GM12878 (cell line): Measurements from ENCODE around the gene YJU2. TPM values are rescaled to one million over a fixed set of nuclear protein-coding genes. Genes with fewer than 3 reads are reported as not detected.

ENCODE experiments used
- ATAC-seq: fragments of 200-7000 bp; cut with Tn5 transposase; 3 replicates; pipeline ENCODE4 v1.9.1; 2020; ENCODE audit warnings: mild to moderate bottlenecking, moderate library complexity
- BruUV-seq: library from RNA; stranded (reverse); fragments of 400-500 nt; replicated peaks from 2 replicates; lab custom pipeline; 2021; lab: Mats Ljungman, UMichigan
- CTCF ChIA-PET: fragments of 300-600 bp; sonication (Branson Sonifier 250); formaldehyde crosslinking; extraction: SDS; loops from one replicate; lab custom pipeline; 2021; ENCODE audit warnings: inconsistent platforms; lab: Yijun Ruan, JAX
- POLR2A ChIA-PET: fragments of 350-600 bp; formaldehyde crosslinking; extraction: SDS; loops from one replicate; lab custom pipeline; 2021; ENCODE audit warnings: inconsistent platforms; lab: Charles Lee
- RAD21 ChIA-PET: fragments of 300-600 bp; sonication (Branson Sonifier 250); formaldehyde crosslinking; loops from one replicate; lab custom pipeline; 2023; ENCODE audit warnings: antibody characterized with exemption; ENCODE audit not compliant: unreplicated experiment; lab: Charles Lee
- SMC1A ChIA-PET: fragments of 300-600 bp; sonication (Branson Sonifier 250); formaldehyde crosslinking; loops from one replicate; lab custom pipeline; 2023; ENCODE audit not compliant: unreplicated experiment, uncharacterized antibody; lab: Charles Lee
- DNase-seq: peaks from one replicate; pipeline ENCODE4 v3.0.0-alpha.2; 2011; ENCODE audit warnings: low read depth, low spot score
- FAIRE-seq: peaks from 3 replicates; lab custom pipeline; 2011; peaks lifted over from hg19 to GRCh38; lab: Jason Lieb, UNC
- H2AFZ ChIP-seq: 2 replicates; pipeline ENCODE4 v1.6.0; 2011; ENCODE audit warnings: low read depth, low read length, control low read depth; ENCODE audit not compliant: control insufficient read depth
- H3K27ac ChIP-seq: 2 replicates; pipeline ENCODE4 v1.5.1; 2011; ENCODE audit warnings: control low read depth; ENCODE audit not compliant: control insufficient read depth, insufficient read depth
- H3K27me3 ChIP-seq, 2 experiments: replicated peaks in 1 of 2; 2 replicates each; pipeline versions ENCODE4 v1.6.0 to v1.6.1; 2011; ENCODE audit warnings: low read length in 1 of 2; ENCODE audit not compliant: control insufficient read depth in 2 of 2, insufficient read depth in 2 of 2
- H3K36me3 ChIP-seq, 2 experiments: 2 replicates each; pipeline ENCODE4 v1.5.1; 2011; ENCODE audit warnings: low read length in 1 of 2; ENCODE audit not compliant: control insufficient read depth in 2 of 2, insufficient read depth in 2 of 2
- H3K4me1 ChIP-seq: 2 replicates; pipeline ENCODE4 v1.6.1; 2011; ENCODE audit warnings: mild to moderate bottlenecking, low read length, moderate library complexity, mixed read lengths; ENCODE audit not compliant: control insufficient read depth, insufficient read depth
- H3K4me2 ChIP-seq: 2 replicates; pipeline ENCODE4 v1.6.0; 2011; ENCODE audit warnings: control low read depth; ENCODE audit not compliant: control insufficient read depth, insufficient read depth
- H3K4me3 ChIP-seq: fragments of 200-600 bp; sonication (generic); 2 replicates; pipeline ENCODE4 v1.5.1; 2016
- H3K79me2 ChIP-seq: 2 replicates; pipeline ENCODE4 v1.6.0; 2011; ENCODE audit warnings: low read length; ENCODE audit not compliant: control insufficient read depth, insufficient read depth
- H3K9ac ChIP-seq: 2 replicates; pipeline ENCODE4 v1.8.0; 2011; ENCODE audit warnings: low read length, control low read depth, mixed read lengths; ENCODE audit not compliant: control insufficient read depth, insufficient read depth
- H3K9me3 ChIP-seq: replicated peaks from 3 replicates; pipeline ENCODE4 v1.5.1; 2011; ENCODE audit warnings: mild to moderate bottlenecking, low read length; ENCODE audit not compliant: control insufficient read depth, insufficient read depth
- H4K20me1 ChIP-seq: 2 replicates; pipeline ENCODE4 v1.6.0; 2011; ENCODE audit not compliant: control insufficient read depth, insufficient read depth
- CREM ChIP-seq: IDR thresholded peaks from 2 replicates; pipeline ENCODE4 v1.6.1; 2014; ENCODE audit warnings: antibody characterized with exemption, low read depth
- E2F4 ChIP-seq: IDR thresholded peaks from 2 replicates; pipeline ENCODE4 v1.6.1; 2012; ENCODE audit warnings: low read depth, low read length, improper control_type of control experiment
- ESRRA ChIP-seq: IDR thresholded peaks from 2 replicates; pipeline ENCODE4 v1.6.1; 2012; ENCODE audit warnings: mild to moderate bottlenecking, low read length, improper control_type of control experiment
- NR2C2 ChIP-seq: IDR thresholded peaks from 2 replicates; pipeline ENCODE4 v1.6.1; 2011; ENCODE audit warnings: borderline replicate concordance, low read depth; ENCODE audit not compliant: control insufficient read depth, insufficient read length
- POU2F2 ChIP-seq: IDR thresholded peaks from 3 replicates; pipeline ENCODE4 v1.6.1; 2011; ENCODE audit warnings: low read depth, mild to moderate bottlenecking, low read length, borderline replicate concordance
- RCOR1 ChIP-seq: conservative IDR thresholded peaks from 2 replicates; pipeline ENCODE4 v1.6.1; 2012; ENCODE audit warnings: low read depth, low read length, improper control_type of control experiment
- ZBTB4 ChIP-seq: fragments of 450-650 bp; formaldehyde crosslinking; IDR thresholded peaks from 2 replicates; pipeline ENCODE4 v1.4.0; 2022; ENCODE audit warnings: mild to moderate bottlenecking, moderate library complexity
- whole genome bisulfite sequencing: methylation state at CpG from one replicate; pipeline ENCODE4 v1.1.6; 2016; ENCODE audit warnings: low lambda C conversion rate; ENCODE audit not compliant: insufficient replicate concordance, insufficient coverage; ENCODE audit errors: missing lambda C conversion rate; 5-methylcytosine and 5-hydroxymethylcytosine counted together
- in situ Hi-C: fragments of 300-500 bp; cut with MboI; formaldehyde crosslinking; loops from 9 replicates; pipeline ENCODE4 v1.14.3; 2018; ENCODE audit warnings: mixed read lengths
- intact Hi-C: fragments of 100-400 bp; cut with micrococcal nuclease; formaldehyde crosslinking; loops from one replicate; pipeline ENCODE4 v1.14.2; 2022; ENCODE audit not compliant: unreplicated experiment
- polyA plus RNA-seq, 11 experiments: library from polyadenylated mRNA; depleted of rRNA in 4 of 11; unstranded in 6 of 11; stranded (reverse) in 5 of 11; fragments of >200 nt; fragmentation: Nextera tagmentation in 4 of 11; fragmentation: Illumina TruSeq in 1 of 11; extraction: Ambion mirVana in 4 of 11; extraction: Trizol in 1 of 11; gene quantifications; 1 replicate in 1 of 11; 2 replicates in 10 of 11; pipeline versions ENCODE4 v1.2.1 to v1.2.3, GENCODE V29; 2011 to 2016; ENCODE audit warnings: inconsistent platforms in 2 of 11, missing spikeins in 2 of 11, low read depth in 1 of 11
- total RNA-seq, 4 experiments: library from RNA; depleted of rRNA in 3 of 4; stranded (reverse); fragments of >200 nt in 3 of 4; fragmentation: Illumina TruSeq in 1 of 4; extraction: Trizol in 1 of 4; gene quantifications; 2 replicates each; pipeline versions ENCODE4 v1.2.1 to v1.2.3, GENCODE V29; 2013 to 2021
- TF ChIP-seq, protein P1 (sequence below): fragments of 450-650 bp; IDR thresholded peaks from 2 replicates; pipeline ENCODE4 v1.6.1; 2017; ENCODE audit warnings: antibody characterized with exemption, mild to moderate bottlenecking, moderate library complexity

YJU2 gene
- total and polyA plus RNA-seq, 10 of the 15 experiments (the other 5 are each of a cell fraction or from before 2014, with no cell fraction given), result 0.26 to 40.7 (median 23.8) TPM

- ATAC-seq (no peak), DNase-seq (no peak), FAIRE-seq (no peak)
- ChIA-PET SMC1A (no interaction called here), RAD21 (no interaction called here), CTCF (no interaction called here), POLR2A (no interaction called here)
- Histone ChIP-seq H3K27ac (no peak overlapping the region), H4K20me1 (no peaks in the 10 kb centered on the region), H3K4me1 (no peaks in the 10 kb centered on the region), H3K27me3 (no peaks in the 10 kb centered on the region), H3K9me3 (no peaks in the 10 kb centered on the region), H3K9ac (no peak overlapping the region), H2AFZ (no peak overlapping the region), H3K79me2 (no peaks in the 10 kb centered on the region), H3K4me3 (no peak overlapping the region), H3K4me2 (no peak overlapping the region), H3K36me3 (no peaks in the 10 kb centered on the region)
- WGBS, result 40% methylated on average over 3 of the region's 3 CpGs
- intact Hi-C loops, result no loop called here
- TF ChIP-seq CREM (no peak), NR2C2 (no peak), ESRRA (no peak), ZBTB4 (CRISPR knock-in tag) (no peak), RCOR1 (no peak), POU2F2 (no peak), E2F4 (no peak)
- TF ChIP-seq, protein P1, sequence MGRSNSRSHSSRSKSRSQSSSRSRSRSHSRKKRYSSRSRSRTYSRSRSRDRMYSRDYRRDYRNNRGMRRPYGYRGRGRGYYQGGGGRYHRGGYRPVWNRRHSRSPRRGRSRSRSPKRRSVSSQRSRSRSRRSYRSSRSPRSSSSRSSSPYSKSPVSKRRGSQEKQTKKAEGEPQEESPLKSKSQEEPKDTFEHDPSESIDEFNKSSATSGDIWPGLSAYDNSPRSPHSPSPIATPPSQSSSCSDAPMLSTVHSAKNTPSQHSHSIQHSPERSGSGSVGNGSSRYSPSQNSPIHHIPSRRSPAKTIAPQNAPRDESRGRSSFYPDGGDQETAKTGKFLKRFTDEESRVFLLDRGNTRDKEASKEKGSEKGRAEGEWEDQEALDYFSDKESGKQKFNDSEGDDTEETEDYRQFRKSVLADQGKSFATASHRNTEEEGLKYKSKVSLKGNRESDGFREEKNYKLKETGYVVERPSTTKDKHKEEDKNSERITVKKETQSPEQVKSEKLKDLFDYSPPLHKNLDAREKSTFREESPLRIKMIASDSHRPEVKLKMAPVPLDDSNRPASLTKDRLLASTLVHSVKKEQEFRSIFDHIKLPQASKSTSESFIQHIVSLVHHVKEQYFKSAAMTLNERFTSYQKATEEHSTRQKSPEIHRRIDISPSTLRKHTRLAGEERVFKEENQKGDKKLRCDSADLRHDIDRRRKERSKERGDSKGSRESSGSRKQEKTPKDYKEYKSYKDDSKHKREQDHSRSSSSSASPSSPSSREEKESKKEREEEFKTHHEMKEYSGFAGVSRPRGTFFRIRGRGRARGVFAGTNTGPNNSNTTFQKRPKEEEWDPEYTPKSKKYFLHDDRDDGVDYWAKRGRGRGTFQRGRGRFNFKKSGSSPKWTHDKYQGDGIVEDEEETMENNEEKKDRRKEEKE, result no peak
- in situ Hi-C loops, result no loop called here
- no TSS peak for BruUV-seq
Measured at GRCh38 chr19:4300589-4300988, 53.7 kb downstream of the YJU2 start.
